GM18517 (cell line): Measurements from ENCODE around the gene CABYR.

Experiments used
- ATAC-seq: cut with Tn5 transposase; IDR thresholded peaks from one replicate; pipeline ENCODE4 v1.9.1; 2021; ENCODE audit warnings: mild to moderate bottlenecking, moderate library complexity; ENCODE audit not compliant: unreplicated experiment

The CABYR gene

GRCh38 chr18:24138789-24139616 is at the start of gene CABYR:
TSS of gene CABYR (plus strand) at chr18:24139062. CDS start at chr18:24143115, 4,053 bp downstream.
- peak; percentile 77 for ATAC-seq

DNA sequence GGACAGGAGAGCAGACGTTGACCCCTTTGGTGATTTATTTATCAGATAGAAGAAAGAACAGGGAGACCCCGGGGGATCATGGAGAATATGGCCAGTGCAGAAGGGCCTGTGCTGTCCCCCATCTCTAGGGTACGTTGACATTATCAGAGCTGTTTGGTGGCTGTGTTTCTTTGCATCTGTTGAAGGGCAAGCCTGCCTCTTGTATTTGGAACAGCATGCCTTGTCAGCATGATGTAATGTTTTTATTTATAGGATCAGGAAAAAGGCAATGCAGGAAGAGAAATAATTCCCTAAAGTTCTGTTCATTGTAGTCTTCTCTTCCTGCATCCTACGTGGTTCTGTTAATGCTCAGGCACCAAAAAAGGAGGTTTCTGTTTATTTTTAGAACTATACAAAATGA is 49.8 kb upstream of the CABYR start:
- ATAC-seq, result no peak

- ATAC-seq, result no peak
Observed at GRCh38 chr18:24089515-24090337, 49.1 kb upstream of the CABYR start.

DNA sequence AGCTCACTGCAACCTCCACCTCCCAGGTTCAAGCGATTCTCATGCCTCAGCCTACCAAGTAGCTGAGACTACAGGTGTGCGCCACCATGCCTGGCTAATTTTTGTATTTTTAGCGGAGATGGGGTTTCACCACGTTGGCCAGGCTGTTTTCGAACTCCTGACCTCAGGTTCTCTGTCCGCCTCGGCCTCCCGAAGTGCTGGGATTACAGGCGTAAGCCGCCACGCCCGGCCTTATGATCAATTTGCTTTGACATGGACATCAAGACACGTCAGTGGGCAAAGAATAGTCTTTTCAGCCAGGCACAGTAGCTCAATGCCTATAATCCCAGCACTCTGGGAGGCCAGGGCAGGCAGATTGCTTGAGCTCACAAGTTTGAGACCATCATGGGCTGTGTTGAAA is 48.0 kb upstream of the CABYR start:
- no peak for ATAC-seq

DNA sequence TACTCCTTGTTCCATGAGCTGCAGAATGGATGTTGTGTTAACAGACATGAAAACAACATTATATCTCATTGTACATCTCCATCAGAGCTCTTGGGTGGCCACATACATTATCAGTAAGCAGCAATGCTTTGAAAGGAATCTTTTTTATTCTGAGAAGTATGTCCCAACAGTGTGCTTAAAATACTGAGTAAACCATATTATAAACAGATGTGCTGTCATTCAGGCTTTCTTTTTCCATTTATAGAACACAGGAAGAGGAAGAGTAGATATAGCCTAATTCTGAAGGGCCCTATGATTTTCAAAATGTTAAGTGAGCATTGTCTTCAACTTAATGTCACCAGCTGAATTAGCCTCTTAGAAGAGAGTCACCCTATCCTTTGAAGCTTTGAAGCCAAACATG is 44.3 kb upstream of the CABYR start:
- ATAC-seq, result no peak

GRCh38 chr18:24095976-24096375 is 42.9 kb upstream of the CABYR start:
- ATAC-seq, result no peak

- ATAC-seq, result no peak
Observed at GRCh38 chr18:24103320-24104021, 35.4 kb upstream of the CABYR start.

GRCh38 chr18:24104486-24104885 is 34.4 kb upstream of the CABYR start:
- ATAC-seq, result no peak

DNA sequence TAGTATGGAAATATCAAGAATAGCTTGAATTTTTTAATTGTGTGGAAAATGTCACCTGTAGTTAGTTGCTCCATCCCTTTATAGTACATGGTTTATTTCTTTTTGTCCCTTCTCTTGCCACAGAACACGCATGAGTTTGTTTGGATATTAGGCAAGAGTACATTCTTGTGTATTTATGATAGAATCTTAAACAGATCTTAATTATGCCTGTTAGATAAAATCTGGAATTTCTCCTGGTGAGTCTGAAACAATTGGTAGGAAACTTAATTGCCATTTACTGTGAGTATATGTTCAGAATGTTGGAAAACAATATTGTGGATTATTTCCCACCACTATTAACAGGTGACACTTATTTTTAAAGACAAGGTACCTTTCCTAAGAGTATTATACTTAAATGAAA is 30.2 kb upstream of the CABYR start:
- ATAC-seq, result no peak

GRCh38 chr18:24111936-24112335 is 26.9 kb upstream of the CABYR start:
- no peak for ATAC-seq

DNA sequence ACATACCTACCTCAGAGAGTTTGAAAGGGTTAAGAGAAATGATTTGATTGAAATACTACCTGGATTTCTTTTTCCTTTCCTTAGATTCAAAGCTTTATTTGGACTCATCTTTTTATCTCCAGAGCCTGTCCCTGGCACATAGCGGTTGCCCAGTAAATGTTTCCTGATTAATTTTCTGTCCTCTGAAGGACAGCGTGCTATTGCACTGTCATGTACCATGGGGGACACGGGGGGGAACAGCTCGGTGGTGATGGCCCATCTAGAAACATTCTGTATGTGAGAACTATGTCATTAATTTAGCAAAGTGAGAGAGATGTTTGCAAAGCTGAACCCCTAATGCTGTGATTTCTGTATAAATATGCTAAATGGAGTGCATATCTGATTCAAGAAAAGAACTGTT is 26.4 kb upstream of the CABYR start:
- no peak for ATAC-seq

DNA sequence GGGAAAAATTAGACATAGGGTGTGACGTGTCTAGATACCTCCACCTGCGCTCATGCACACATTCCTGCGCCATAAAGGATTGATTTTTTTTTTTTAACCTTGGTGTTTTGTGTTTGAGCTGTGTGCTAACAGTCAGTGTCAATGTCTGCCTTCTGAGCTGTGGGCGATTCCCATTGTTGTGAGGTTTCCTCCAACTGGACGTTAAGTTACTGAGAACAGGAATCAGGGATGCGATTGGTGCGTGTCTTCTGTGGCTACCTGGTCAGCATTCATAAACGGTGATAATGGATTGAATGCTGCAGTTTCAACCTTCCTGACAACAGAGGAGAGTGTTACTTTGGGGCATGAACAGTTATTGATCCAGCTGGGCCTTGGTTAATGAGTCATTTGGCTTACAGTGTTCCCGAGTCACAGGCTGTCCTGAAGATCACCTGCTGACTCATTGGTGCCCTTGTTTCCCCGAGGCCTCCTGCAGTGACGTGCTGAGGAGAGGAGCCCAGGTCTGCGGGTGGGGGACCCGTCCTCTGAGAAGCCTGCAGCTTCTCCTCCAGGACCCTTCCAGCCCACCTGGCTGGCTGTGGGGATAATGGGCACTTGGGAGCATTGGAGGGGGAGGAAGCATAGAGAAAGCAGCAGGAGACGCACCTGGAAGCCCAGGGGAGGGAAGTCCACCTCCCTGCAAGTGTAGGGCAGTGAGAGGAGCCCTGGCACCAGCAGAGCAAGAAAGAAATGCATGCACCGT is 25.8 kb upstream of the CABYR start:
- ATAC-seq, result no peak

DNA sequence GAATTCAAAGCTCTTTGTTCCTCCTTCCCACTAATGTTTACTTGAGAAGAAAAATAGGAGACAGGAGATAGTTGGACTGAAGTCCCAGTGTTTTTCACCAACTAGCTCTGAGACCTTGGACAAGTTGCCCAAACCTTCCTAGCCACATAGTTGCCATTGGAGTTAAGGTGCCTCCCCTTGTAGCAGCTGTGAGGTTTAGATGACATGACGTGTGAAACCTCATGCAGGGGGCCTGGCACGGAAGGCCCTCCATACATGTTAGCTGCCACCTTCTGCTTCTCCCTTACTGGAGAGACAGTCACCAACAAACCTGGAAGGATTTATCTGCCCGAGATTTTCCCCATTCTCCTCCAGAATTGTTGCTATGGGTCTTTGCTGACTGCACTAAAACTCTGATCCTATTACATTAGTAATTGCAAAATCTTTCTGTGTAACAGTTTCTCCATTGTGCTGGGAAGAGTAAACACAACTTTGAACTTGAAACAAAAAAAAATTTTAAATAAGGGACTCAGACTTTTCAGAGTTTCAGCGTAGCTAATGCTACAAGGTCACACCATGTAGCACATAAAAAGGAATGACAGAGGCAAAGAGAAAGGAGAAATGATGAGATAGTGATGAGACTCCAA is 23.8 kb upstream of the CABYR start:
- ATAC-seq, result no peak

GRCh38 chr18:24115628-24116027 is 23.2 kb upstream of the CABYR start:
- ATAC-seq, result no peak

GRCh38 chr18:24118750-24119577 is 19.9 kb upstream of the CABYR start:
- peak; percentile 75 for ATAC-seq

- no peak for ATAC-seq
Observed at GRCh38 chr18:24120676-24121075, 18.2 kb upstream of the CABYR start.

- ATAC-seq, result no peak
Observed at GRCh38 chr18:24121625-24122024, 17.2 kb upstream of the CABYR start.

DNA sequence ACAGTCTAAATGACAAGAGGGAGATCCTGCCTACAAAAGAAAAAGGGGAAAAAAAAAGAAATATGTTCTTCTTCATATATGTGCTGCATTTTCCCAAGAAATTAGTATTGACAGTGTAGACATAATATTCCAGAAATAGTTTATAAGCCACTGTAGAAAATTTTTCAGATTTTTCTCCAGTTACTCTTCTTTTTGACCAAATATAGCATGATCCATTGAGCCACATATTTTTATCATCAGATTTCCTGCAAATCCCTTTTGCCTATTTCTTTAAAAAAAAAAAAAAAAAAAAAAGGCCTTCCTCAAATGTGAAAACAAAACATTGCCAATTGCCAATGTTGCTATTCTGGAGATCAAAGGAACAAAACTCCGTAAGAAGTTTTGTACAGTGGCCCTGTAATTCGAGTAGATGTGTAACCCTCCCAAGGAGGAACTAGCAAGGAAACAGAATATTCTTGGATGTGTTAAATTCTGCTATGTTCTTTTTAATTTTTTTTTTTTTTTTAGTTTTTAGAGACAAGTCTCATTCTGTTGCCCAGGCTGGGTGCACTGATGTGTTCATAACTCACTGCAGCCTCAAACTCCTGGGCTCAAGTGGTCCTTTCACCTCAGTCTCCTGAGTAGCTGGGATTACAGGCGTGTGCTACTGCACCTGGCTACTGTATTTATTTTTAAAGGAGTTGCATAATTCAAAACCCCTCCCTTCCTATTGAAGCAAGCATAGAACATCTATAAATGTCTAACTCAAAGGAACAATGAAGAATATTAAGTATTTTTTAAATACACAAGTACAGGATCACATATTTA is 12.5 kb upstream of the CABYR start:
- no peak for ATAC-seq

- no peak for ATAC-seq
Observed at GRCh38 chr18:24127735-24128134, 11.1 kb upstream of the CABYR start.
